Esophagus muscularis mucosa (tissue), 3 donors: ENCODE data around the gene ARHGDIG.

Source experiments
- POLR2A ChIP-seq: fragments of 450-650 bp; IDR thresholded peaks from one replicate; pipeline ENCODE4 v1.6.1; 2017; ENCODE audit warnings: antibody characterized with exemption, moderate library complexity, mild to moderate bottlenecking, low read depth
- POLR2AphosphoS5 ChIP-seq, 2 donors: sonication (generic); formaldehyde crosslinking; IDR thresholded peaks; one replicate each; pipeline ENCODE4 v1.6.1; 2017; ENCODE audit warnings: antibody characterized with exemption in 2 of 2
- TF ChIP-seq, protein P1 (sequence below), 3 experiments: fragments of 200-600 bp in 2 of 3; fragments of 450-650 bp in 1 of 3; sonication (generic) in 2 of 3; IDR thresholded peaks; one replicate each; pipeline ENCODE4 v1.5.1; 2017 to 2019; ENCODE audit warnings: antibody characterized with exemption in 3 of 3, mild to moderate bottlenecking in 2 of 3, moderate library complexity in 1 of 3

DNA sequence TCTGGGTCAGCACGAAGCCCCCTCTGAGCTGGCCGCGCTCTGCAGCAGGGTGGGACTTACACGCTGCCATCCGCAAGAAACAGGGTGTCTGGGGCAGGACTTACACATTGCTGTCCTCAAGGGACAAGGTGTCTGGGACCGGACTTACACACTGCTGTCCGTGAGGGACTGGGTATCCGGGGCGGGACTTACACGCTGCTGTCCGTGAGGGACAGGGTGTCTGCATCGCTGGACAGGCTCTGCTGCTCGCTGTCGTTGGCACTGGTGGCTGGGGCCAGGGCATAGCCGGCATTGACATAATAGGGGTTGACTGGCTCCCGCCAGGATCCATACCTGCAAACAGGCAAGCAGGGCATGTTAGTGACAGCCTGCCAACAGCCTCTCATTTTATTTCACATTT lies 34.0 kb downstream of the ARHGDIG start:
- TF ChIP-seq POLR2A (no peak), POLR2AphosphoS5 (IDR thresholded peaks at IDR 0.05) (no peak)
- TF ChIP-seq, protein P1, sequence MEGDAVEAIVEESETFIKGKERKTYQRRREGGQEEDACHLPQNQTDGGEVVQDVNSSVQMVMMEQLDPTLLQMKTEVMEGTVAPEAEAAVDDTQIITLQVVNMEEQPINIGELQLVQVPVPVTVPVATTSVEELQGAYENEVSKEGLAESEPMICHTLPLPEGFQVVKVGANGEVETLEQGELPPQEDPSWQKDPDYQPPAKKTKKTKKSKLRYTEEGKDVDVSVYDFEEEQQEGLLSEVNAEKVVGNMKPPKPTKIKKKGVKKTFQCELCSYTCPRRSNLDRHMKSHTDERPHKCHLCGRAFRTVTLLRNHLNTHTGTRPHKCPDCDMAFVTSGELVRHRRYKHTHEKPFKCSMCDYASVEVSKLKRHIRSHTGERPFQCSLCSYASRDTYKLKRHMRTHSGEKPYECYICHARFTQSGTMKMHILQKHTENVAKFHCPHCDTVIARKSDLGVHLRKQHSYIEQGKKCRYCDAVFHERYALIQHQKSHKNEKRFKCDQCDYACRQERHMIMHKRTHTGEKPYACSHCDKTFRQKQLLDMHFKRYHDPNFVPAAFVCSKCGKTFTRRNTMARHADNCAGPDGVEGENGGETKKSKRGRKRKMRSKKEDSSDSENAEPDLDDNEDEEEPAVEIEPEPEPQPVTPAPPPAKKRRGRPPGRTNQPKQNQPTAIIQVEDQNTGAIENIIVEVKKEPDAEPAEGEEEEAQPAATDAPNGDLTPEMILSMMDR (IDR thresholded peaks at IDR 0.05), result no peak
